GM12875 (cell line): ENCODE data around the gene MYRF.

Source experiments
- H3K4me3 ChIP-seq: one replicate; pipeline ENCODE4 v1.5.1; 2011; ENCODE audit warnings: low read depth, low read length, control low read depth
- TF ChIP-seq, protein P1 (sequence below): IDR thresholded peaks from 2 replicates; pipeline ENCODE4 v1.5.1; 2011; ENCODE audit warnings: low read depth, mild to moderate bottlenecking, control low read depth, inconsistent platforms, low read length, moderate library complexity, borderline replicate concordance; ENCODE audit not compliant: insufficient read depth

Gene MYRF

DNA sequence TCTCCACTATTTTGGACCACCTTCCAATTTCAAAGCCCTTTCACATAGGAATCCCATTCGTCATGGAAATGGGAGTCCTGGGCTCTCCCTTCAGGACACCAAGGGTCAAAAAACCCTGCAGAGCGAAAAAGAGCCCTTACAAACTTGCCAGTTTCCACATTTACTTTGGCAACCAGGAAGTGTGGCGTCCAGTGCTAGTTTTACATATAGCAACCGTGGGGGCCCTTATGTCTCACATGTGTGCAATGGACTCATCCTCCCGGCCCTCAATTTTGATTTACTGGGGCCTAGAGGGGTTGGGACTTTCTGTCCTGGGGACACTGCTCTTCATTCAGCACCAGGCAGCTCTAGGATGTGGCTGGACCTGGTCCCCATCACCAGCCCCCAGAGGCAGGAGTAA is 38.5 kb upstream of the MYRF start:
- TF ChIP-seq, protein P1, sequence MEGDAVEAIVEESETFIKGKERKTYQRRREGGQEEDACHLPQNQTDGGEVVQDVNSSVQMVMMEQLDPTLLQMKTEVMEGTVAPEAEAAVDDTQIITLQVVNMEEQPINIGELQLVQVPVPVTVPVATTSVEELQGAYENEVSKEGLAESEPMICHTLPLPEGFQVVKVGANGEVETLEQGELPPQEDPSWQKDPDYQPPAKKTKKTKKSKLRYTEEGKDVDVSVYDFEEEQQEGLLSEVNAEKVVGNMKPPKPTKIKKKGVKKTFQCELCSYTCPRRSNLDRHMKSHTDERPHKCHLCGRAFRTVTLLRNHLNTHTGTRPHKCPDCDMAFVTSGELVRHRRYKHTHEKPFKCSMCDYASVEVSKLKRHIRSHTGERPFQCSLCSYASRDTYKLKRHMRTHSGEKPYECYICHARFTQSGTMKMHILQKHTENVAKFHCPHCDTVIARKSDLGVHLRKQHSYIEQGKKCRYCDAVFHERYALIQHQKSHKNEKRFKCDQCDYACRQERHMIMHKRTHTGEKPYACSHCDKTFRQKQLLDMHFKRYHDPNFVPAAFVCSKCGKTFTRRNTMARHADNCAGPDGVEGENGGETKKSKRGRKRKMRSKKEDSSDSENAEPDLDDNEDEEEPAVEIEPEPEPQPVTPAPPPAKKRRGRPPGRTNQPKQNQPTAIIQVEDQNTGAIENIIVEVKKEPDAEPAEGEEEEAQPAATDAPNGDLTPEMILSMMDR: no peak
- H3K4me3 ChIP-seq: no peak overlapping the region

DNA sequence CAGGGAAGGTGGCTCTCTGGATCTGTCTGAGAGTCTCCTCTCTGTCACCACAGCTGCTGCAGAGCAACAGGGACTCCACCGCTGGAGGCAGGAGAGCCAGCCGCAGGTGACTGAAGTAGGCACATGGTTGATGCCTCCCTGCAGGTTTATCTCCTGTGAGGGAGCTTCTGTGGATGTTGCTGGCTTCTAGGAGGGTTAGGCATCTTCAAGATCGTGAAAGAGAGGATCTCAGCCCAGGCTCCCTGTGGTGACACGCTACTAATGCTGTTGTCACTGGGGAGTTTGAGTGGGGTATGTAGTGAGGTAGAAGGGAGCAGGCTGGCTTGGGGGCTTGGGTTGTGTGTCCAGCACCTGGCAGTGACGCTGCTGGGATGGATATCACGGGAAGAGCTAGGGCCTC is 38.1 kb upstream of the MYRF start:
- H3K4me3 ChIP-seq: no peak overlapping the region
- TF ChIP-seq, protein P1: no peak

DNA sequence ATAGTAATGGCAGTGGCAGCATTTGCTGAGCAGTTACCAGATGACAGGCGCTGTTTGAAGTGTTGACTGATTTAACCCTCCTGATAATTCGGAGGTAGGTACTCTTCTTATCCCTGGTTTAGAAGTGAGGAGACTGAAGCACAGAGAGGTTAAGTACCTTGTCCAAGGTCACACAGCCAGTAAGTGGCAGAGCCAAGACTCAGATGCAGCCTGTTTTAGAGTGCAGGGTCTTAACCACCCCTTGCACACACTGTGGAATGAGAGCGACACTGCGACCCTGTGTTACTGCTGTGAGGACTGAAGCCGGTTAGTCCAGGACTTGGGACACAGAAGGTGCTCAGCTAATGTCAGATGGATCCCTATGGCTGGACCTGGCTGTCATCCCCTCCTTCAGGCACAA is 37.5 kb upstream of the MYRF start:
- TF ChIP-seq, protein P1: no peak
- no peak overlapping the region for H3K4me3 ChIP-seq

DNA sequence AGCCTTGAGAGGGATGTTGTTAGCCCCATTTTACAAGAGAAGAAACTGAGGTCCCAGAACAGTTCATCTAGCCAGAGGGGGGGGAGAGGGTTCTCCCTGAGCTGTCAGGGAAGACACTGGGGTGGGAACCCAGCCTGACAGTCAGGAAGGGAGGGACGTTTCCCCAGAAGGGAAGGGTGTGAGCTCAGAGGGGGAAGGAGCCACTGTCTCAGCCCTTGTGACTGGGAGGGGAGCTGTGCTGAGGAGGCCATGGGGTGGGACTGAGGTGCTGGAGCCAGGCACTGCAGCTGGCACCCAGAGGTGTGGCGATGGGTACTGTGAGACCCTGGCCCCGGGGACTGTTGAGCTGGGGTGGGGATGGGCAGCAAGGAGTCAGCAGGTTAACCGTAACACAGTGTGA is 36.6 kb upstream of the MYRF start:
- TF ChIP-seq, protein P1: no peak
- no peak overlapping the region for H3K4me3 ChIP-seq

DNA sequence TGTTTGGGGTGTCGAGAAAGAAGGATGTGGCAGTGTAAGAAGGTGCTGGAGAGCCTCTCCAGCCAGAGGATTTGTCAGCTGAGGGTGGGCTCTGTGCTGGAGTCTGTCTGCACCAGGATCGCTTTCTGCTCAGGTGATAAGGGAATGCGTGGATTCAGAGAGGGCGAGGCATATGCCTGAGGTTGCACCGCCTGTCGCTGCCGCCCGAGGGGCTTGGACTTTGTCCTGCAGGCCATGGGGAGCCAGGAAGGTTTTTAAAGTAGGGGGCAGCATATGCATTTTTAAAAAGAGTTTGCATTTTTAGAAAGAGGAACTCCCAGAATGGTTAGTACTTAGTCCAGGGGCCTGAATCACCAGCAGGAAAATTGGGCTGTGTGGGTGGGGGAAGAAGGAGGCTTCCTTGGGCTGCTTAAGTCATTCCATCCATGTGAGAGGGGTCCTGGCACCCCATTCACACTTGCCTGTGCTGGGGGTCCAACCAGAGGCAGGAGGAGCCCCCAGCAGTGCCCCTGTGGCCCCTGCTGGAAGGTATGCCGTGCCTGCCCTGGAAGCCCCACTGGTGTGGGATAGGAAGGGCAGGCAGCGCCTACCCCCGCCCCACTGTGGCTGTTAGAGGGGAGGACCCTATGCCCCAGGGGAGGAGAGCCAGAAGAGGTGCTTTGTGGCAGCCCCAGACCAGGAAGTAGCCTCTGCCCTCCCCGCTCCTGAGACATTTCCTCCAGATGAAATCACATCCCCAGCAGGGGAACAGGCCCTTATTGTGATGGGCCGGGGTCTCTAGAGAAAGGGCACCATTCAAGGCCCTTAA is 35.8 kb upstream of the MYRF start:
- TF ChIP-seq, protein P1: no peak
- no peak overlapping the region for H3K4me3 ChIP-seq

DNA sequence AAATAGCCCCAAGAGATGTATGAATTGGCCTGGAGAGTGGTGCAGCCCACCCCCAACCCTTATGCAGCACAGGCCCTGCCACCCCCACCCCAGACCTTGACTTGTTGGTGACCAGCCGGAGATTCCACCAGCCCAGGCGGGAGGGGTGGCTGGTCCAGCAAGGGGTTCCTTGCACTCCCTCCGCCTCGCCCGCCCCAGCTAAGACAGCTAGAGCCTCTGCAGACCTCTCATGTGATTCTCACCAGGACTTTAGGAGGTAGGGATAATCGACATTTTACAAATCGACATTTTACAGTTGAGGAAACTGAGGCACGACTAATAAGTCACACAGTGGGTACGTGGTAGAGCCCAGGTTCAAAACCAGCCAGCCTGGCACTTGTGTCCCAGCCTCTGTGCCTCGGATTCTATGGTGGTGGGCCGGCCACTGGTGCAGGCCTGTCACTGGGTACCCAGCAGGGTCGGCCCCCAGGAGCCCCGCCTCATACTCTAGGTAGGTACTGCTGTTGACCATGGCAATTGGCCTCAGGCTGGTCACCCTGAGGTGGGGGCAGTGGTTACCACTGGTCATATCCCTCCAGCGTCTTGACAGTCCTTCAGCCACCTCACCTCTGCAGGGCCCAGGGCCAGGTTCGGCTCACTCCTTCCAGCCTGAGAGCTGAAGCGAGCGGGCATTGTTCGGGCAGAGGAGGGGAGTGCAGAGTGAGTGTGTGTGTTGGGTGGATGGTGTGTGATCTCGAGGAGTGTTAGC is 35.0 kb upstream of the MYRF start:
- H3K4me3 ChIP-seq: no peak overlapping the region
- TF ChIP-seq, protein P1: no peak

DNA sequence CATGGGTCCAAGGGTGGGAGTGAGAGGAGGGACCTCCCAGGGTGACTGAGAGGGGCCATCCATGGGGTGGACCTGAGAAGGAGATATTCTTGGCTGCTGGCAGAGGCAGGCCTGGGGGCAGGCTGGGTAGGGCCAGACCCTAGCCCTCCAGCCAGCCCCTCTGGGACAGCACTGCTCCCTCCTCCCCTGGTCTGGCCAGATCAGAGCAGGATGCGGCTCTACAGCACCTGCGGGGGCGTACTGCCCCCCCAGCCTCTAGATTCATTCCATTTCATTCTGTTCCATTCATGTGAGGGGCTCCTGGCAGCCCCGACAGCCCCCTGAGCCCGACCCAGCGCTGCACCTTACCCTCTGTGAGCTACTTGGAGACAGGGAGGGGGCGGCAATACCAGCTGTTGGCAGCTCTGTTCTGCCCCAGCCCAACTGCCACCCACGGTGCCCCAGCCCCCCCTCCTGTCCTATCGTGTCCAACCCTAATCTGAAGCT is 34.3 kb upstream of the MYRF start:
- TF ChIP-seq, protein P1: no peak
- no peak overlapping the region for H3K4me3 ChIP-seq
